Neural cell (in vitro differentiated cells): ENCODE results near the gene UHRF1. TPM values are rescaled to one million over a fixed set of nuclear protein-coding genes. Genes with fewer than 3 reads are reported as not detected.

Experiments used
- H2AFZ ChIP-seq: fragments of 200-600, 300-800 bp; sonication (generic), shearing (Covaris generic); 2 replicates; pipeline ENCODE4 v1.6.0; 2014; ENCODE audit warnings: low read depth, mild to moderate bottlenecking, antibody characterized with exemption, low read length, moderate library complexity
- H3F3A ChIP-seq: fragments of 200-600 bp; shearing (Covaris generic); 2 replicates; pipeline ENCODE4 v1.6.1; 2016; ENCODE audit warnings: mild to moderate bottlenecking, moderate library complexity, mixed read lengths, antibody characterized with exemption, low read length; ENCODE audit not compliant: insufficient read depth, poor library complexity, severe bottlenecking
- H3K27ac ChIP-seq: fragments of 200-600, 300-800 bp; sonication (generic), shearing (Covaris generic); 2 replicates; pipeline ENCODE4 v1.5.1; 2014; ENCODE audit warnings: mild to moderate bottlenecking, low read length, moderate library complexity
- H3K27me3 ChIP-seq: fragments of 300-800, 200-600 bp; sonication (generic), shearing (Covaris generic); 2 replicates; pipeline ENCODE4 v1.6.0; 2014; ENCODE audit warnings: mild to moderate bottlenecking, low read depth, low read length, moderate library complexity; ENCODE audit not compliant: insufficient read depth
- H3K36me3 ChIP-seq: fragments of 300-800, 200-600 bp; sonication (generic), shearing (Covaris generic); 2 replicates; pipeline ENCODE4 v1.5.1; 2014; ENCODE audit warnings: mild to moderate bottlenecking, antibody characterized with exemption, low read length, moderate library complexity; ENCODE audit not compliant: insufficient read depth
- H3K4me2 ChIP-seq: fragments of 300-800, 200-600 bp; sonication (generic), shearing (Covaris generic); 2 replicates; pipeline ENCODE4 v1.6.0; 2014; ENCODE audit warnings: mild to moderate bottlenecking, low read length
- H3K4me3 ChIP-seq: fragments of 300-800, 200-600 bp; sonication (generic), shearing (Covaris generic); 2 replicates; pipeline ENCODE4 v1.5.1; 2014; ENCODE audit warnings: mild to moderate bottlenecking, low read length, moderate library complexity
- H3K79me2 ChIP-seq: fragments of 200-600 bp; shearing (Covaris generic); replicated peaks from 2 replicates; pipeline ENCODE4 v1.6.0; 2014; ENCODE audit warnings: mild to moderate bottlenecking, low read length, moderate library complexity; ENCODE audit not compliant: insufficient read depth
- H3K9ac ChIP-seq: fragments of 300-800, 200-600 bp; sonication (generic), shearing (Covaris generic); 2 replicates; pipeline ENCODE4 v1.6.1; 2016; ENCODE audit warnings: mild to moderate bottlenecking, low read length, mixed read lengths
- H3K9me2 ChIP-seq: fragments of 200-600 bp; shearing (Covaris generic); 2 replicates; pipeline ENCODE4 v1.6.1; 2016; ENCODE audit warnings: mild to moderate bottlenecking, low read length, mixed read lengths; ENCODE audit not compliant: insufficient read depth
- H3K9me3 ChIP-seq: fragments of 200-600, 300-800 bp; sonication (generic), shearing (Covaris generic); 2 replicates; pipeline ENCODE4 v1.6.1; 2016; ENCODE audit warnings: mild to moderate bottlenecking, mixed run types, low read length, moderate library complexity, mixed read lengths
- H4K20me1 ChIP-seq: fragments of 200-600 bp; shearing (Covaris generic); 2 replicates; pipeline ENCODE4 v1.6.1; 2016; ENCODE audit warnings: mild to moderate bottlenecking, mixed run types; ENCODE audit not compliant: insufficient read depth
- CTCF ChIP-seq: fragments of 450-650 bp; IDR thresholded peaks from 2 replicates; pipeline ENCODE4 v1.5.1; 2014; ENCODE audit warnings: antibody characterized with exemption, mild to moderate bottlenecking, moderate library complexity; ENCODE audit not compliant: poor library complexity, severe bottlenecking
- EP300 ChIP-seq: fragments of 450-650 bp; conservative IDR thresholded peaks from 2 replicates; pipeline ENCODE4 v1.6.1; 2014; ENCODE audit warnings: antibody characterized with exemption, mild to moderate bottlenecking, moderate library complexity; ENCODE audit not compliant: poor library complexity, severe bottlenecking
- EZH2 ChIP-seq: fragments of 200-600, 300-800 bp; shearing (Covaris generic), sonication (generic); IDR thresholded peaks from 2 replicates; pipeline ENCODE4 v1.6.1; 2014; ENCODE audit warnings: antibody characterized with exemption, low read length, borderline replicate concordance, mild to moderate bottlenecking; ENCODE audit not compliant: insufficient read depth, poor library complexity, severe bottlenecking
- MXI1 ChIP-seq: fragments of 450-650 bp; conservative IDR thresholded peaks from 2 replicates; pipeline ENCODE4 v1.6.1; 2014; ENCODE audit warnings: antibody characterized with exemption, mild to moderate bottlenecking; ENCODE audit not compliant: poor library complexity, severe bottlenecking
- POLR2AphosphoS5 ChIP-seq: IDR thresholded peaks from 2 replicates; pipeline ENCODE4 v1.6.1; 2012
- RAD21 ChIP-seq: fragments of 450-650 bp; conservative IDR thresholded peaks from 2 replicates; pipeline ENCODE4 v1.6.1; 2014; ENCODE audit warnings: antibody characterized with exemption, mild to moderate bottlenecking, moderate library complexity
- REST ChIP-seq: IDR thresholded peaks from 2 replicates; pipeline ENCODE4 v1.6.1; 2012; ENCODE audit warnings: borderline replicate concordance
- SMC3 ChIP-seq: fragments of 450-650 bp; conservative IDR thresholded peaks from 2 replicates; pipeline ENCODE4 v1.6.1; 2014; ENCODE audit warnings: antibody characterized with exemption, mild to moderate bottlenecking, moderate library complexity; ENCODE audit not compliant: poor library complexity
- TAF1 ChIP-seq: IDR thresholded peaks from 2 replicates; pipeline ENCODE4 v1.6.1; 2012; ENCODE audit warnings: low read depth
- polyA plus RNA-seq: library from polyadenylated mRNA; depleted of rRNA; stranded (reverse); fragments of >200 nt; gene quantifications from 2 replicates; pipeline ENCODE4 v1.2.3, GENCODE V29; 2014

The UHRF1 gene
- polyA plus RNA-seq, 1 donor from 2014 or later: 3.0 TPM

GRCh38 chr19:4914736-4915501 is 5.6 kb downstream of the UHRF1 start:
- Histone ChIP-seq H4K20me1 (no peaks in the 10 kb centered on the region), H3K27ac (no peak overlapping the region), H3K4me2 (no peak overlapping the region), H2AFZ (no peak overlapping the region), H3K4me3 (no peak overlapping the region), H3K9me2 (no peaks in the 10 kb centered on the region), H3K9ac (no peak overlapping the region), H3K79me2 (peaks cover 24% of the 10 kb centered on the region), H3K9me3 (no peaks in the 10 kb centered on the region), H3F3A (no peaks in the 10 kb centered on the region), H3K36me3 (no peaks in the 10 kb centered on the region), H3K27me3 (no peaks in the 10 kb centered on the region)
- TF ChIP-seq EZH2 (no peak), REST (no peak), SMC3 (no peak), POLR2AphosphoS5 (no peak), EP300 (no peak), TAF1 (no peak), RAD21 (no peak), CTCF (no peak), MXI1 (no peak)

GRCh38 chr19:4916292-4917082 is 7.2 kb downstream of the UHRF1 start:
- Histone ChIP-seq H3K27me3 (no peaks in the 10 kb centered on the region), H4K20me1 (no peaks in the 10 kb centered on the region), H3K4me2 (no peak overlapping the region), H3K9me3 (no peaks in the 10 kb centered on the region), H3K9ac (no peak overlapping the region), H2AFZ (no peak overlapping the region), H3F3A (no peaks in the 10 kb centered on the region), H3K4me3 (no peak overlapping the region), H3K36me3 (no peaks in the 10 kb centered on the region), H3K9me2 (no peaks in the 10 kb centered on the region), H3K27ac (no peak overlapping the region), H3K79me2 (peaks cover 13% of the 10 kb centered on the region)
- TF ChIP-seq RAD21 (no peak), REST (no peak)
